ENCODE results near the gene SMIM11. TPM values are rescaled to one million over a fixed set of nuclear protein-coding genes. Genes with fewer than 3 reads are reported as not detected.

The SMIM11 gene
- total and polyA plus RNA-seq, 2 donors (not counting 1 experiment from before 2014, with no cell fraction given) = 10.3 to 10.6 TPM

DNA sequence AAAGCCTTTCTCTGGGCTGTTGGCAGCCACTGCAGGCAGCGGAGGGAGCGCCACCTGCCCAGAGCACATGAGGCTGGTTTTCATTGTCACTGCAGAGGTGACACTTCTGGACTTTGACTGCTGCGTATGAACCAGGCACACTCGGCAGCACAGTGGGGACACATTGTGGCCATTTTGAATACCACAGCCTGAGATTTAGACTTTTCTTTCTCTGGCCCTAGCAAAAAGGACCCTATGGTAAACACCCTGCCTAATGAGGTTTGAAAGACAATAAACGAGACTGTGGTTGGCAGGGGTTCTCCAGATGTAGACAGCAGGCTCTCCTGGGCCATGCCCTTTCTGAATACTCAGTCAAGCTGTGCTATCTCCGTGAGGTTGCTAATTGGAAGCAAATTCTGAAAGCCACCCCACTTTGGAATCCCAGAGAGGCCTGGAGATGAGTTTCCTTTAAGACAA is 23.5 kb upstream of the SMIM11 start:
- H3K4me1 ChIP-seq (ENCODE audit: control insufficient read depth in 2 of 2, insufficient read depth in 2 of 2, low read length in 2 of 2) = no peaks in the 10 kb centered on the region
- DNase-seq (peak; percentile 55), ATAC-seq (ENCODE audit: low read depth) (peak; percentile 78)
- no peak overlapping the region for H3K4me2 ChIP-seq (replicated peaks; ENCODE audit: low read depth, low read length, poor library complexity, severe bottlenecking)
- ChIA-PET CTCF (interaction anchor here (16.1 kb wide), 1 partner anchor 431 kb away, joined by 632 read pairs; no protein-coding TSS in a partner anchor), POLR2A (no interaction called here)
- no peak overlapping the region for H2AFZ ChIP-seq (ENCODE audit: insufficient read depth, low read depth, low read length, poor library complexity, severe bottlenecking)
- Mint-ChIP-seq H3K9me3 (ENCODE audit: insufficient read depth) (no peaks in the 10 kb centered on the region), H3K4me3 (no peak overlapping the region), H3K27ac (no peak overlapping the region), H3K4me1 (peaks cover 4% of the 10 kb centered on the region), H3K27me3 (peaks cover 26% of the 10 kb centered on the region)
- H3K9ac ChIP-seq (ENCODE audit: low read length) = no peak overlapping the region
- TF ChIP-seq EZH2 (IDR thresholded peaks at IDR 0.05; ENCODE audit: borderline replicate concordance, insufficient read depth, low read depth, low read length, poor library complexity, severe bottlenecking) = no peak
- TF ChIP-seq CTCF (IDR thresholded peaks at IDR 0.05) = peak; percentile 58
- no peaks in the 10 kb centered on the region for H4K20me1 ChIP-seq (ENCODE audit: control insufficient read depth, insufficient read depth, low read length, poor library complexity, severe bottlenecking)
- WGBS (ENCODE audit: insufficient coverage) = 34% methylated on average over 6 of the region's 6 CpGs
- H3K36me3 ChIP-seq (replicated peaks in 1 of 2; ENCODE audit: control extremely low read depth in 1 of 2, control insufficient read depth in 1 of 2, extremely low read depth in 1 of 2, insufficient read depth in 2 of 2, low read length in 1 of 2) = no peaks in the 10 kb centered on the region
- peaks cover 0 to 3% (median 0%) of the 10 kb centered on the region in 3 donors for H3K9me3 ChIP-seq (ENCODE audit: control extremely low read depth in 1 of 3, control insufficient read depth in 2 of 3, insufficient read depth in 1 of 3, low read length in 2 of 3)
- intact Hi-C loops (cut with micrococcal nuclease) = no loop called here
- no peaks in the 10 kb centered on the region for H3K79me2 ChIP-seq (ENCODE audit: control insufficient read depth, insufficient read depth, low read length)
- H3K27me3 ChIP-seq (replicated peaks in 1 of 4; ENCODE audit: control extremely low read depth in 1 of 4, control insufficient read depth in 3 of 4, insufficient read depth in 4 of 4, low read length in 3 of 4) = no peaks in the 10 kb centered on the region
- H3K4me3 ChIP-seq (ENCODE audit: control extremely low read depth in 1 of 5, extremely low read depth in 1 of 5, insufficient read depth in 1 of 5, low read depth in 2 of 5, low read length in 4 of 5) = no peak overlapping the region
- no peak overlapping the region for H3K27ac ChIP-seq (ENCODE audit: low read length in 2 of 2)

DNA sequence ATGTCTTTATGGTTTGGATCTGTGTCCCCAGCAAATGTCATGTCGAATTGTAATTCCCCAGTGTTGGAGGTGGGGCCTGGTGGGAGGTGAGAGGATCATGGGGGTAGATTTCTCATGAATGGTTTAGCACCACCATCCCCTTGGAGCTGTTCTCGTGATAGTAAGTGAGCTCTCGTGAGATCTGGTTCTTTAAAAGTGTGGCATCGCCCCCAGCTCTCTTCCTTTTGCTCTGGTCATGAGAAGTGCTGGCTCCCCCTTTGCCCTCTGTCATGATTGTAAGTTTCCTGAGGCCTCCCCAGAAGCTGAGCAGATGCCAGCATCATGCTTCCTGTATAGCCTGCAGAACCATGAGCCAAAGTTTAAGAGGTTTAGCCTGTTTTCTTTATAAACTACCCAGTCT is 22.8 kb upstream of the SMIM11 start:
- ATAC-seq (ENCODE audit: low read depth) (no peak), DNase-seq (no peak)
- Histone ChIP-seq H3K9me3 (ENCODE audit: control extremely low read depth in 1 of 3, control insufficient read depth in 2 of 3, insufficient read depth in 1 of 3, low read length in 2 of 3) (peaks cover 0 to 3% (median 0%) of the 10 kb centered on the region in 3 donors), H2AFZ (ENCODE audit: insufficient read depth, low read depth, low read length, poor library complexity, severe bottlenecking) (no peak overlapping the region), H3K79me2 (ENCODE audit: control insufficient read depth, insufficient read depth, low read length) (no peaks in the 10 kb centered on the region), H3K4me1 (ENCODE audit: control insufficient read depth in 2 of 2, insufficient read depth in 2 of 2, low read length in 2 of 2) (no peaks in the 10 kb centered on the region), H3K36me3 (replicated peaks in 1 of 2; ENCODE audit: control extremely low read depth in 1 of 2, control insufficient read depth in 1 of 2, extremely low read depth in 1 of 2, insufficient read depth in 2 of 2, low read length in 1 of 2) (no peaks in the 10 kb centered on the region), H3K9ac (ENCODE audit: low read length) (no peak overlapping the region), H4K20me1 (ENCODE audit: control insufficient read depth, insufficient read depth, low read length, poor library complexity, severe bottlenecking) (no peaks in the 10 kb centered on the region), H3K27ac (ENCODE audit: low read length in 2 of 2) (no peak overlapping the region), H3K4me3 (ENCODE audit: control extremely low read depth in 1 of 5, extremely low read depth in 1 of 5, insufficient read depth in 1 of 5, low read depth in 2 of 5, low read length in 4 of 5) (no peak overlapping the region), H3K4me2 (replicated peaks; ENCODE audit: low read depth, low read length, poor library complexity, severe bottlenecking) (no peak overlapping the region), H3K27me3 (replicated peaks in 1 of 4; ENCODE audit: control extremely low read depth in 1 of 4, control insufficient read depth in 3 of 4, insufficient read depth in 4 of 4, low read length in 3 of 4) (no peaks in the 10 kb centered on the region)
- peaks cover 32% of the 10 kb centered on the region for H3K27me3 Mint-ChIP-seq
- CTCF ChIA-PET = interaction anchor here (16.1 kb wide), 1 partner anchor 432 kb away, joined by 632 read pairs; no protein-coding TSS in a partner anchor
- 90% methylated on average over 4 of the region's 4 CpGs for WGBS (ENCODE audit: insufficient coverage)
- no peak for TF ChIP-seq CTCF (IDR thresholded peaks at IDR 0.05)
- no peak for TF ChIP-seq EZH2 (IDR thresholded peaks at IDR 0.05; ENCODE audit: borderline replicate concordance, insufficient read depth, low read depth, low read length, poor library complexity, severe bottlenecking)
- H3K4me3 Mint-ChIP-seq = no peak overlapping the region
- H3K27ac Mint-ChIP-seq = no peak overlapping the region
- peaks cover 4% of the 10 kb centered on the region for H3K4me1 Mint-ChIP-seq
- POLR2A ChIA-PET = no interaction called here
- no peaks in the 10 kb centered on the region for H3K9me3 Mint-ChIP-seq (ENCODE audit: insufficient read depth)
- intact Hi-C loops (cut with micrococcal nuclease) = no loop called here

Measured in B cell (primary cell).